ENCODE data around the gene ECE1. TPM values are rescaled to one million over a fixed set of nuclear protein-coding genes. Genes with fewer than 3 reads are reported as not detected.

ECE1 gene
- total RNA-seq, 1 experiment from 2014 or later, result 46.4 TPM

- Histone ChIP-seq H3K36me3 (replicated peaks; ENCODE audit: control insufficient read depth, insufficient read depth, low read length) (no peaks in the 10 kb centered on the region), H3K27me3 (ENCODE audit: control insufficient read depth, insufficient read depth, low read length) (no peaks in the 10 kb centered on the region), H3K4me3 (ENCODE audit: insufficient read depth, low read depth, low read length) (no peak overlapping the region)
- DNase-seq, result peak; percentile 72
These were observed 28.5 kb upstream of the ECE1 start for GRCh38 chr1:21318714-21319159.

GRCh38 chr1:21318057-21318713, 27.9 kb upstream of the ECE1 start:
- no peaks in the 10 kb centered on the region for H3K36me3 ChIP-seq (replicated peaks; ENCODE audit: control insufficient read depth, insufficient read depth, low read length)
- no peaks in the 10 kb centered on the region for H3K27me3 ChIP-seq (ENCODE audit: control insufficient read depth, insufficient read depth, low read length)
- DNase-seq, result no peak
- no peak overlapping the region for H3K4me3 ChIP-seq (ENCODE audit: insufficient read depth, low read depth, low read length)

GRCh38 chr1:21317690-21318043, 27.4 kb upstream of the ECE1 start:
- DNase-seq, result peak; percentile 17
- no peaks in the 10 kb centered on the region for H3K36me3 ChIP-seq (replicated peaks; ENCODE audit: control insufficient read depth, insufficient read depth, low read length)
- no peak overlapping the region for H3K4me3 ChIP-seq (ENCODE audit: insufficient read depth, low read depth, low read length)
- no peaks in the 10 kb centered on the region for H3K27me3 ChIP-seq (ENCODE audit: control insufficient read depth, insufficient read depth, low read length)

- Histone ChIP-seq H3K4me3 (ENCODE audit: insufficient read depth, low read depth, low read length) (no peak overlapping the region), H3K36me3 (replicated peaks; ENCODE audit: control insufficient read depth, insufficient read depth, low read length) (no peaks in the 10 kb centered on the region), H3K27me3 (ENCODE audit: control insufficient read depth, insufficient read depth, low read length) (no peaks in the 10 kb centered on the region)
- DNase-seq, result peak; percentile 24
These were observed 26.9 kb upstream of the ECE1 start for GRCh38 chr1:21317035-21317689.

- no peak for DNase-seq
- Histone ChIP-seq H3K36me3 (replicated peaks; ENCODE audit: control insufficient read depth, insufficient read depth, low read length) (no peaks in the 10 kb centered on the region), H3K4me3 (ENCODE audit: insufficient read depth, low read depth, low read length) (no peak overlapping the region), H3K27me3 (ENCODE audit: control insufficient read depth, insufficient read depth, low read length) (no peaks in the 10 kb centered on the region)
These were observed 24.6 kb upstream of the ECE1 start for GRCh38 chr1:21314743-21315396.

- H3K4me3 ChIP-seq (ENCODE audit: insufficient read depth, low read depth, low read length), result no peak overlapping the region
- no peaks in the 10 kb centered on the region for H3K27me3 ChIP-seq (ENCODE audit: control insufficient read depth, insufficient read depth, low read length)
- H3K36me3 ChIP-seq (replicated peaks; ENCODE audit: control insufficient read depth, insufficient read depth, low read length), result no peaks in the 10 kb centered on the region
- peak; percentile 72 for DNase-seq
These were observed 23.8 kb upstream of the ECE1 start for GRCh38 chr1:21313886-21314721.

- H3K36me3 ChIP-seq (replicated peaks; ENCODE audit: control insufficient read depth, insufficient read depth, low read length), result no peaks in the 10 kb centered on the region
- no peak for DNase-seq
- H3K4me3 ChIP-seq (ENCODE audit: insufficient read depth, low read depth, low read length), result no peak overlapping the region
- H3K27me3 ChIP-seq (ENCODE audit: control insufficient read depth, insufficient read depth, low read length), result no peaks in the 10 kb centered on the region
These were observed 23.1 kb upstream of the ECE1 start for GRCh38 chr1:21313203-21313885.

- Histone ChIP-seq H3K4me3 (ENCODE audit: insufficient read depth, low read depth, low read length) (no peak overlapping the region), H3K27me3 (ENCODE audit: control insufficient read depth, insufficient read depth, low read length) (no peaks in the 10 kb centered on the region), H3K36me3 (replicated peaks; ENCODE audit: control insufficient read depth, insufficient read depth, low read length) (no peaks in the 10 kb centered on the region)
- no peak for DNase-seq
These were observed 22.2 kb upstream of the ECE1 start for GRCh38 chr1:21312407-21312992.

- Histone ChIP-seq H3K36me3 (replicated peaks; ENCODE audit: control insufficient read depth, insufficient read depth, low read length) (no peaks in the 10 kb centered on the region), H3K4me3 (ENCODE audit: insufficient read depth, low read depth, low read length) (no peak overlapping the region), H3K27me3 (ENCODE audit: control insufficient read depth, insufficient read depth, low read length) (no peaks in the 10 kb centered on the region)
- no peak for DNase-seq
These were observed 20.8 kb upstream of the ECE1 start for GRCh38 chr1:21311016-21311415.

GRCh38 chr1:21308847-21309652, 18.8 kb upstream of the ECE1 start:
- H3K36me3 ChIP-seq (replicated peaks; ENCODE audit: control insufficient read depth, insufficient read depth, low read length), result no peaks in the 10 kb centered on the region
- DNase-seq, result no peak
- H3K27me3 ChIP-seq (ENCODE audit: control insufficient read depth, insufficient read depth, low read length), result no peaks in the 10 kb centered on the region
- H3K4me3 ChIP-seq (ENCODE audit: insufficient read depth, low read depth, low read length), result no peak overlapping the region

- DNase-seq, result no peak
- Histone ChIP-seq H3K27me3 (ENCODE audit: control insufficient read depth, insufficient read depth, low read length) (no peaks in the 10 kb centered on the region), H3K36me3 (replicated peaks; ENCODE audit: control insufficient read depth, insufficient read depth, low read length) (no peaks in the 10 kb centered on the region), H3K4me3 (ENCODE audit: insufficient read depth, low read depth, low read length) (no peak overlapping the region)
These were observed 18.1 kb upstream of the ECE1 start for GRCh38 chr1:21308330-21308729.

GRCh38 chr1:21307663-21308305, 17.5 kb upstream of the ECE1 start:
- Histone ChIP-seq H3K27me3 (ENCODE audit: control insufficient read depth, insufficient read depth, low read length) (no peaks in the 10 kb centered on the region), H3K4me3 (ENCODE audit: insufficient read depth, low read depth, low read length) (no peak overlapping the region), H3K36me3 (replicated peaks; ENCODE audit: control insufficient read depth, insufficient read depth, low read length) (no peaks in the 10 kb centered on the region)
- DNase-seq, result peak; percentile 81

- no peak for DNase-seq
- no peaks in the 10 kb centered on the region for H3K36me3 ChIP-seq (replicated peaks; ENCODE audit: control insufficient read depth, insufficient read depth, low read length)
These were observed 16.9 kb upstream of the ECE1 start for GRCh38 chr1:21307210-21307609.

More at GRCh38 chr1:21307210-21307609, 16.9 kb upstream of the ECE1 start:
- no peak overlapping the region for H3K4me3 ChIP-seq (ENCODE audit: insufficient read depth, low read depth, low read length)
- no peaks in the 10 kb centered on the region for H3K27me3 ChIP-seq (ENCODE audit: control insufficient read depth, insufficient read depth, low read length)

Data from H7 (cell line).